Smooth muscle cell of the brain vasculature (primary cell): ENCODE results near the gene IL1B.

ENCODE experiments used
- DNase-seq: peaks from one replicate; pipeline ENCODE4 v3.0.0-alpha.2; 2012; ENCODE audit warnings: low read depth, low spot score

IL1B gene

DNA sequence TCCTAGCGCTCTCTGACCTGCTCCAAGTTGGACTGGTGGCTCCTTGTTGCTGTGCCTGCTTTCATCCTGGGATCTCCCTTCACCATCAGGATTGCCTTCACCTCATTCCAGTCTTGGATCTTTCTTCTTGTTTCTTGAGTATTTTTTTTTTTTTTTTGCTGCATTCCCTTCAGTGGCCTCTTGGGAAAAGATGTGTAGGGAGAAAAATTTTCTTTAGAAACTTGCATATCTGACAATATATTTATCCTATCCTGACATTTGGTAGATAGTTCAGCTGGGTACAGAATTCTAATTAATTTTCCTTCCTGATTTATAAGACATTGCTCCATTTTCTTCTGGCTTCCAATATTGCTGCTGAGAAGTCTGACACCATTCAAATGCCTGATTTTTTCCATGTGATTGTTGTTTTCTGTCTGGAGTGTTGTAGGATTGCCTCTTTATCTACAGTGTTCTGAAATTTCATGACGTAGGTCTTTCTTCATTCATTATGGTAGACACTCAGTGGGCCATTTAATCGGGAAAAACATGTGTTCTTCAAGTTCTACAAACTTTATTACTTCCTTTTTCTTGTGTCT lies 29.3 kb downstream of the IL1B start:
- DNase-seq = no peak

GRCh38 chr2:112805542-112805941 lies 31.0 kb downstream of the IL1B start:
- DNase-seq = no peak

DNA sequence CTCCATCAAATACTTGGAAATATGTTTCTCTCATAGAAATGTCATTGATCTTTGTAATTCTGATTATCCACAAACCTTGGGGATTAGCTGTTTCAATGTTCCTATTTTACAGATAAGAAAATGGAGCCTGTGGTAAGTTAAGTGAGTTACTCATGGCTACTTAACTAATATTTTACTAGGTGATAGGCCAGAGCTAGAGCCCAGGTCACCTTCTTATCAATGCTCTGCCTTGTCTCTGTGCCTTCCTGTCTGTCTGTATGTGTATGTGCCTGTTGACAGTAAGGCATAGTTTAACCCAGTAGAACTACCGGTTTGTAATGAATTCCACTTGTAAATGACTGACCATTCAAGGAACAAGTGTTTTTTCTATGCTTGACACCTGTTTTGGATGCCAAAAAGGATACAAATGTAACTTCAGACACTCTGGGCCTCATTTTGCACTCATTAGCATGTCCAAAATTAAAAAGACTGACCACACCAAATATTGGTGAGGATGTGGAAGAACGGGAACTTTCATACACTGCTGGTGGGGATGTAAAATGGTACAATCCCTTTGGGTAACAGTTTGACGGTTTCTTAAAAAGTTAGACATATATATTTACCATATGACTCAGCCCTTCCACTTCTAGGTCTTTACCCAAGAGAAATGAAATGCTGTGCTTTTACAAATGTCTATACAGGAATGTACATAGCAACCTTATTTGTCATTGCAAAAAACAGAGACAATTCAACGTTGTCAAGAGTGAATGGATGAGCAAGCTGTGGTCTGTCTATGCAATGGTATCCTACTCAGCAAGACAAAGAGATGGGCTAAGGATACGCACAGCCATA lies 32.7 kb downstream of the IL1B start:
- DNase-seq = no peak

- DNase-seq = no peak
These were observed 35.5 kb downstream of the IL1B start for GRCh38 chr2:112800881-112801583.

- no peak for DNase-seq
These were observed 37.3 kb downstream of the IL1B start for GRCh38 chr2:112798979-112799975.

- no peak for DNase-seq
These were observed 40.1 kb downstream of the IL1B start for GRCh38 chr2:112796486-112796885.

DNA sequence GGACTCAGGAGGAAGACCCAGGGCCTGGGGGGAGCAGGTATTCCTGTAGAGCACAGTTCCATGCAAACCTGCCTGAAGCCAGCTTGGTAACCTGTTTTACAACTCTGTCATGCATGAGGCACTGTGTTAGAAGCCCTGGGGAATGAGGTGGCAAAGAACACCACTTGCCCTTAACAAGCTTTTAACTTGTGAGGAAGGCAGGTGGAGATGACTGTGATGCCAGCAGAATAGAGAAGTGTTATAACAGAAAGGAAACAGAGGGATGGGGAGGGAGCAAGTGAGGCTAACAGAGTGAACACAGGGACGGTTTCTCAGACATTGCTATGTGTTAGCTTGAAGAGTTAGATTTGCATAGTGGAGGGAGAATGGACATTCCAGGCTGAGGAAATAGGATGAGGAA lies 40.8 kb downstream of the IL1B start:
- DNase-seq = no peak

- no peak for DNase-seq
These were observed 41.7 kb downstream of the IL1B start for GRCh38 chr2:112794841-112795240.

GRCh38 chr2:112794131-112794733 lies 42.3 kb downstream of the IL1B start:
- no peak for DNase-seq

- no peak for DNase-seq
These were observed 43.1 kb downstream of the IL1B start for GRCh38 chr2:112793449-112793978.

- no peak for DNase-seq
These were observed 44.2 kb downstream of the IL1B start for GRCh38 chr2:112792419-112792818.

GRCh38 chr2:112791693-112792230 lies 44.8 kb downstream of the IL1B start:
- no peak for DNase-seq

DNA sequence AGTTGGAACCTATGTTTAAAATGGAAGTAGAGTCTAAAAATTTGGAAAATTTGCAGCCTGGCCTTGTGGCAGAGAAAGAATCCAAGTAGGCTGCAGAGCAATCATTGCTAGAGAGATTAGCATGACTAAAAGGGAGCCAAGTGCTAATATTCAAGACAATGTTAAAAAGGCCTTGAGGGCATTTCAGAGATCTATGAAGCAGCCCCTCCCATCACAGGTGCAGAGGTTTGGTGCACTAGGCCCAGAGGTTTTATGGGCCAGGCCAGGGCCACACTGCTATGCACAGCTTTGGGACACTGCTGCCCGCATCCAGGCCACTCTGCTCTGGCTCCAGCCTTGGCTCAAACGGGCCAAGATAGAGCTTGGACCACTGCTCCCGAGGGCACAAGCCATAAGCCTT lies 45.6 kb downstream of the IL1B start:
- DNase-seq = no peak

DNA sequence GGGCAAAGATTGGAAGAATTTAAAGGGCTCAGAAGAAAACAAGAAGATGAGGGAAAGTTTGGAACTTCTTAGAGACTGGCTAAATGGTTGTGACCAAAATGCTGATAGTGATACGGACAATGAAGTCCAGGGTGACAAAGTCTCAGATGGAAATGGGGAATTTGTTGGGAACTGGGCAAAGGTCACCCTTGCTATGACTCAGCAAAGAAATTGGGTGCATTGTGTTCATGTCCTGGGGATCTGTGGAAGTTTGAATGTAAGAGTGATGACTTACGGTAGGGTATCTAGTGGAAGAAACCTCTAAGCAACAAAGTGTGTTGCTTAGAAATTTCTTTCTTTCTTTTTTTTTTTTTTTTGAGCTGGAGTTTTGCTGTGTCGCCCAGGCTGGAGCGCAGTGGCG lies 46.3 kb downstream of the IL1B start:
- DNase-seq = no peak

DNA sequence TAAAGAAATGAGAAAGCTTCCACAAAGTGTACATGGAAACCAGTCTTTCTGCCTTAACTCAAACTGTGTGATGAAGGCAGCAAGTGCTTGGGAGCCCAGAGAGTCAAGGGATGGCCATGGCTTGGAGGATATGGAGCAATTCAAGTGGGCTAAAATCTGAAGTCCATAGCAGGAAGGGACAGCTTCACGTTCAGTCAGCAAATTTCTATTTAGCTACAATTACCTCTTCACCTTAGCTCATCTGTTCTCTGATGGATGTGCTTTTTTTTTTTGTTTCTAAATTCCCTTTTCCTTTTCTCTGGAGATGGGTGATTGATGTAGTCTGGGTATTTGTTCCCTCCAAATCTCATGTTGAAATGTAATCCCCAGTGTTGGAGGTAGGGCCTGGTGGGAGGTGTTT lies 47.4 kb downstream of the IL1B start:
- no peak for DNase-seq

GRCh38 chr2:112788653-112789052 lies 47.9 kb downstream of the IL1B start:
- DNase-seq = no peak

GRCh38 chr2:112787729-112788393 lies 48.7 kb downstream of the IL1B start:
- DNase-seq = no peak

- DNase-seq = no peak
These were observed 49.3 kb downstream of the IL1B start for GRCh38 chr2:112787294-112787693.

GRCh38 chr2:112784199-112785189 lies 52.1 kb downstream of the IL1B start, which contains the start of gene IL1A:
IL1A (minus strand) TSS chr2:112784493; CDS start chr2:112783770, 723 bp downstream.
- DNase-seq = no peak
